ENCODE measurements around the gene GRID1.

GRID1 gene

GRCh38 chr10:86231796-86232560 is 134.6 kb downstream of the GRID1 start:
- DNase-seq, result no peak
- in situ Hi-C loops (cut with MboI; ENCODE audit: low pct_unique_long_range_greater_than_20kb, low sequenced_read_pairs), result no loop called here

- no peak for DNase-seq
- in situ Hi-C loops (cut with MboI; ENCODE audit: low pct_unique_long_range_greater_than_20kb, low sequenced_read_pairs), result no loop called here
Measured at GRCh38 chr10:86230557-86231180, 135.9 kb downstream of the GRID1 start.

DNA sequence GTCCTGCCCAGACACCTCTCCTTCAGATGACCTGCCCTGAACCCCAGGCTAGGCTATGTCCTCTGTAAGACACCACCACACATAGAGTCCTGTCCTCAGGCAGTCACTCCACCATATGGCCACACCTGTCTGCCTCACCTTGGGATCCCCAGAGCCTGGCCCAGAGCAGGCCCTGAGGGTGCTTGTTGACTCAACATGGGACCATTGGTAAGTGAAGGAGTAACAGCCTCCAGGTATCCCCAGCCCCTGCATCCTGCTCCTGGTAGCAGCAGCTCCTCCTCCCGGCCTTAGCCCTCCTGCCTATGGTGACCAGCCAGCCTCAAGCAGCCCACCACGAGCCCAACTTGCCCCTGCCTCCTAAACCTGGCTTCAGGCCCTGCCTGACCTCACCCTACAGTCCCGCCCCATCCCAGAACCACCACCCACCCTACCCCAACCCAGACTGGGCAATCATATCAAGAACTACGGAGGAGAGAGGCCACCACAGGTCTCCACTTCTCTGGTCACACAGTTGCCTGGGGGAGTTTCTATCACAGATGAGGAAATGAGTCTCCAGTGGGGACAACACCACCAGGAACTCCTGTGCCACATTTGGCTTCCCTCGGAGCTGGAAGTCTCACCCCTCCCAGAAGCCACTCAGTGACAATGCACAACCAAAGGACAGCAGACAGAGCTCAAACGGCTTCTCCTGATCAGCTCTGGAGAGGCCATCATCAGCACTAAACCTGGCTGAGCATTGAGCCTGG is 136.6 kb downstream of the GRID1 start:
- DNase-seq, result no peak
- in situ Hi-C loops (cut with MboI; ENCODE audit: low pct_unique_long_range_greater_than_20kb, low sequenced_read_pairs), result no loop called here

GRCh38 chr10:86229376-86229775 is 137.2 kb downstream of the GRID1 start:
- in situ Hi-C loops (cut with MboI; ENCODE audit: low pct_unique_long_range_greater_than_20kb, low sequenced_read_pairs), result no loop called here
- no peak for DNase-seq

DNA sequence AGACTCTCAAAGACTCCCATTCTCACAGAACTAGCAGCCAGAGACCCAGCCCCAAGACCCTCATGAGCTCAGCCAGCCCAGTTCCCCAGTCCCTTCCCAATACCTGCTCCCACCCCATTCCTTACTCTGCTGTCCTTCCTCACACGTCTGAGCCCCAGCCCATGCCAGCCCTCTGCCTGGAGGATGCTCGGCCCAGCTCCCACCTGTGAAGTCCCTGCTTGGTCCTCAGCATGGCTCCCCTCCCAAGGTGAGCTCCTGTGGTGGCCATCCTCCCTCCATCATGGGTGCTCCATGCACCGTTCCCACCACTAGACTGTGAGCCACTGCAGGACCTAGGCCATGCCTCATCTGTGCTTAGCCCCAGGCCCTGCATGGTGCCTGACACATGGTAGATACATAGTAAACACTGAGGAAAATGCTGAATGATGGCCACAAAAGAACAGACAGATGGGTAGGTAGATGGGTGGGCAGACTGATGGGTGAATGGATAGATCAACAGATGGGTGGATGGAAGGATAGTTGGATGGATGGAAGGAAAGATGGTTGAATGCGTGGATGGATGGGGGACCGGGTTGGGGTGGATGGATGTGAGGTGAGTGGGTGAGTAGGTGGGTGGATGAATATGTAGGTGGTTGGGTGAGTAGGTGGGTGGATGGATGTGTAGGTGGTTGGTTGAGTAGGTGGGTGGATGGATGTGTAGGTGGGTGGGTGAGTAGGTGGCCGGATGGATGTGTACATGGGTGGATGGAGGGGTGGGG is 138.9 kb downstream of the GRID1 start:
- in situ Hi-C loops (cut with MboI; ENCODE audit: low pct_unique_long_range_greater_than_20kb, low sequenced_read_pairs), result no loop called here

GRCh38 chr10:86226781-86227201 is 139.8 kb downstream of the GRID1 start:
- in situ Hi-C loops (cut with MboI; ENCODE audit: low pct_unique_long_range_greater_than_20kb, low sequenced_read_pairs), result no loop called here
- peak; percentile 37 for DNase-seq

More for the DNA sequence above, 138.9 kb downstream of the GRID1 start:
- no peak for DNase-seq

DNA sequence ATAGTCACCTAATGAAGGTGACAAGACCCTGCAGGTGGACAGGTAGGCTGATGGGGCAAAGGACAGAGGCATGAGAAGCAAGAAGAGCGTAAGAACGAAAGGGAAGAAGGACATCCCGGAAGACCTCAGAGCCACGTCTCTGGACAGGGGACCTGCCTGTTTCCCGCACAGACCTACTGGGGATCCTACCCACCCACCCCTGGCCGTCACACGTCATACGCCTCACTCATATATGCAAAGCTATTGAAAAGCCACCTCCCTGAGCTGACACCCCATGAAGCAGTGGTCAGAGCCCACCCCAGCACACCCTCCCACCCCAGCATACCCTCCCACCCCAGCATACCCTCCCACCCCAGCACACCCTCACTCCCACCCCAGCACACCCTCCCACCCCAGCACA is 140.6 kb downstream of the GRID1 start:
- in situ Hi-C loops (cut with MboI; ENCODE audit: low pct_unique_long_range_greater_than_20kb, low sequenced_read_pairs), result no loop called here
- DNase-seq, result no peak

DNA sequence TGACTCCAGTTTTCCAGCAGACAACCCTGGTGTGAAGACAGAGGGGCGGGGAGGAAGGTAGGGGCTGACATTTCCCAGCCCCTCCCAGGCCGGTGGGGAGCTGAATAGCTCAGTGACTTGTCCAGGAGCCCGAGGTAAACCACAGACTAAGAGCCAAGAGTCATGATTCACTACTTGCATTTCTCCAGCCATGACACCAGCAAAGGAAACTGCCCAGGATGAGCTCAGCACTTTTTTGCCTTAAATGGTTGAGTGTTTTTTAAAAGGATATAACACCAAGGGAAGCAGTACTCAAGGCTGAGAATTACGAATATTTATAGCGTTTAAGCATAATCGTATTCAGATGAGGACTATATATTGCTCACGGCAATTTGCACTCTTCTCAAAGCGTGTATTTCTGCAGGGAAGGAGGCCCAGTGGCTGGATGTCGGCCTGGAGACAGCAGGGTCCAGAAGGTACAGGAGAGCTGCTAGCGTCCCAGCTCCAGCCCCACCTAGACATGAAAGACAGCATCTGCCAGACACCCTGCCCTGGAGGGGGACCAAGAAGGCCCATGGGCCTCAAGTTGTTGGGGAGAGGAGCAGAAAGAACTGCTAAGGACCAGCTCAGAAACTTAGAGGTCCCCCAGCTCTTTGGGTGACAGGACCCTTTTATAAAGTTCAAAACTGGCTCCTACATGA is 141.4 kb downstream of the GRID1 start:
- no peak for DNase-seq
- in situ Hi-C loops (cut with MboI; ENCODE audit: low pct_unique_long_range_greater_than_20kb, low sequenced_read_pairs), result no loop called here

- DNase-seq, result no peak
- in situ Hi-C loops (cut with MboI; ENCODE audit: low pct_unique_long_range_greater_than_20kb, low sequenced_read_pairs), result no loop called here
Measured at GRCh38 chr10:86224354-86225102, 142.1 kb downstream of the GRID1 start.

- in situ Hi-C loops (cut with MboI; ENCODE audit: low pct_unique_long_range_greater_than_20kb, low sequenced_read_pairs), result no loop called here
- DNase-seq, result no peak
Measured at GRCh38 chr10:86223256-86223655, 143.3 kb downstream of the GRID1 start.

DNA sequence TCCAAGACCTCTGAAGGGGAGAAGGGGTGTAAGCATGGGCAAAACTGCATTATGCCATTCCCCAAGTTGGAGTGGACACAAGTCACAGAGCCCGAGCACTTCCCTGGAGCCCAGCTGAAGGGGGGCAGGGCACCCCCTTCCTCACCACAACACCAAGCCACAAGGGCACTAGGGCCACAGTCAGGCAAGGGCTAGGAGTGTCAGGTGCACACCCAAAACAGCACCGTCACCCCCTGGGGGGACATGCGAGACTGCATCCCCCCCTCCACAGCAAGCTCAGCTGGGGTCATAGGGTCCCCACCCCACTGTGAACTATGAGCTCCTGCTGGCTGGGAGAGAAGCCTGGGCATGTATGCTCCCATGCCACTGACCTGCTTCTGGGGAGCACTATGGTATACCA is 143.9 kb downstream of the GRID1 start:
- in situ Hi-C loops (cut with MboI; ENCODE audit: low pct_unique_long_range_greater_than_20kb, low sequenced_read_pairs), result no loop called here

DNA sequence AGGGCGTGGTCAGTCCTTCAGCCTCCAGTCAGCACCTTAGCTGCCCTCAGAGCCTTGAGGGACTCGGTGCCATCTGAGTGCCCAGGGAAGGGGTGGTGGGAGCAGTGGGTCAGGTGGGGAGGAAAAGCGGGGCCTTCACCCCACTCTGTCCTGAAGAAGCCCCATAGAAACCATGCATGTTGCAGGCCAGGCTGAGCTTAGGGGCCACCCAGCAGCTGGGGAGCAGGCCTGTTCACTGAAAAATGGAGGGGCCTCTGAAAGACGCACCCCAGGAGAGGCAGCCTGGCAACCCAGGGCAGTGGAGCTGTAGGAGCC is 144.3 kb downstream of the GRID1 start:
- in situ Hi-C loops (cut with MboI; ENCODE audit: low pct_unique_long_range_greater_than_20kb, low sequenced_read_pairs), result no loop called here
- DNase-seq, result no peak

More for the DNA sequence above, 143.9 kb downstream of the GRID1 start:
- DNase-seq, result no peak

DNA sequence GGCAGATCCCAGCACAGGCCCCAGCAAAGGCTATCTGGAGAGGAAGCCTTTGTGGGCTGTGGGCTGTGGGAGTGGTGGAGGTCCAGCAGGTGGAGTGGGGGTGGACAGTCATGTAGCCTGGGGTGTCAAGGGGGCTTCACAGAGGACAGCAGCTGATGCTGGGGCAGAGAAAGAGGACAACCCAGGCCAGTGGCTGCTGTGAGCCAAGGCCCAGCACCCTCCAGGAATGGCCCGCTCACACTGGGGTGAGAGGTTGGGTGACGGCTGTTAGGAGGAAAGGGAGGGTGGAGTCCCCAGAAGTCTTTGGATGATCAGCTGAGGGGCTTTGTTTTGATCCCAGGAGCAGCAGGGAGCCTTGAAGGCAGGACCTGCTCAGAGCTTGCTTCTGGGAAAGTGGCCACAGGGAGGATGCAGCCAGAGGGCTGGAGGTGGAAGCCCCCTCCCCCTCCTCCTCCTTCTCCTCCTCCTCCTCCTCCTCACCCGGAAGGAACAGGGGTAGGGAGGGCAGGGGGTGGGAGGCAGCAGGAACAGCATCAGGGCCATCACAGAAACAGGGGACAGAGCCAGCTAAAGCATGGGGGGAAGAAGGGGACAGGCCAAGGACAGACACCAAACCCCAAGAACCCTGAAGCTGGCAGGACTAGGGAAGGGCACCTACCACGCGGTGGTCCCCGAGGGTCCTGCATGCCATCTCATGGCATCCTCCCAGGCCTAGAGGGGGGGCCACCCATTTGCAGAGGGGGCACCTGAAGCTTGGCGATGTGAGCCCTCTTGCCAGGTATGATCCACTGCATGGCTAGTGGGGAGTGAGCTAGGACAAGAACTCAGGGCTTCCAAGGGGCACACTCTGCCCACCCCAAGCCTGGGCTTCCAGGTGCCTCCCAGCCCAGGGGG is 144.9 kb downstream of the GRID1 start:
- in situ Hi-C loops (cut with MboI; ENCODE audit: low pct_unique_long_range_greater_than_20kb, low sequenced_read_pairs), result no loop called here
- no peak for DNase-seq

GRCh38 chr10:86220626-86221025 is 146.0 kb downstream of the GRID1 start:
- no peak for DNase-seq
- in situ Hi-C loops (cut with MboI; ENCODE audit: low pct_unique_long_range_greater_than_20kb, low sequenced_read_pairs), result no loop called here

GRCh38 chr10:86219271-86219670 is 147.3 kb downstream of the GRID1 start:
- no peak for DNase-seq
- in situ Hi-C loops (cut with MboI; ENCODE audit: low pct_unique_long_range_greater_than_20kb, low sequenced_read_pairs), result no loop called here

DNA sequence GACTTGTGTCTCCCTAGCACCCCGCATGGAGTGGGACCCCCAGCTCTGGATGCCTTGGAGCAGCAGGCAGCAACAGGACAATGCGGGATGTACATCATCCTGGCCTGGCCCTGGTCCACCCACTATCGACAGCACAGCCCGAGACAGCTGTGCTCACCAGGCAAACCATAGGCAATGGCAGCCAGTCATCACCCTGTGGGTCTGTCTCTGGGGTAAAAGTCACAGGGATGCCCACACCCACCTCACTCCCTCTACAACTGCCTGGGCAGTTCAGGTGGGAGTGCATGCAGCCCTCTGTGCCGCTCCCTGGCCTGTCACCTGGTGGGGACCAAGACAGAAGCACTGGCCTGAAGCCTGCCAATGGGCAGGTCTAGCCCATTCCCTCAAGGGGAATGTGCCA is 147.8 kb downstream of the GRID1 start:
- in situ Hi-C loops (cut with MboI; ENCODE audit: low pct_unique_long_range_greater_than_20kb, low sequenced_read_pairs), result no loop called here
- DNase-seq, result no peak

DNA sequence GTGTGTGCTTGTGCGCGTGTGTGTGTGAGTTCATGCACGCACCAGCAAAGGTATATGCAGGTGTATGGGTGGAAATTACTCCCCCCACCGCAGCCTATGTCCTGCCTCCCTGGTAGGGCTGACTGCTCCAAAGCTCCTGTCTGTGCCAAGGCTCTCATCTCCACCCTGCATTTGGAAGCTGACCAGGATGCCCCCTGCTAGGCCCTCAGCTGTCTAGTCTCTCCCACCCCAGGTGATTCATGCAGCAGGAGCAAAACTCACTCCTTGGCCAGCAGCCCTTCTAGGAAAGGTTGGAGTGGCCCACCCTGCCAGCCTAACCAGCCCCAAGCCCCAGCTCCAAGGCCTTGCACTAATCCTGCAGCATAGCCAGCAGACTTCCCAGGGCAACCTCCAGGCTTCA is 148.4 kb downstream of the GRID1 start:
- in situ Hi-C loops (cut with MboI; ENCODE audit: low pct_unique_long_range_greater_than_20kb, low sequenced_read_pairs), result no loop called here
- no peak for DNase-seq
